Stimulated activated CD4-positive, alpha-beta T cell treated with anti-CD3 and anti-CD28 coated beads, Interleukin-1b, Interleukin-23, amount 100 ng/mL, for 4 hours (primary cell): Measurements from ENCODE around the gene MBOAT7.
A peak's percentile ranks its signal among the peaks of the same experiment; 100 is the strongest.
"Not testable (repeated sequence)": the region's sequence is repeated elsewhere in the genome, so short reads cannot be mapped to it uniquely, and the experiment has no call there.

Experiments
- DNase-seq, 2 donors: peaks; one replicate each; pipeline ENCODE4 v3.0.0-alpha.2; 2020; ENCODE audit warnings: low read depth in 2 of 2

The MBOAT7 gene

GRCh38 chr19:54189735-54190502, 539 bp upstream of the MBOAT7 start:
- peak; percentile 99 for DNase-seq

- peak; percentile 31 to 51 for DNase-seq
Observed at GRCh38 chr19:54188215-54188871, 1.0 kb downstream of the MBOAT7 start.

GRCh38 chr19:54186934-54187381, 2.4 kb downstream of the MBOAT7 start:
- no peak for DNase-seq

- DNase-seq, result no peak
Observed at GRCh38 chr19:54186351-54186750, 3.0 kb downstream of the MBOAT7 start.

GRCh38 chr19:54183431-54183830, 5.9 kb downstream of the MBOAT7 start:
- DNase-seq, result no peak

GRCh38 chr19:54181894-54182293, 7.5 kb downstream of the MBOAT7 start:
- DNase-seq, result not testable (repeated sequence)

GRCh38 chr19:54180691-54181091, 8.7 kb downstream of the MBOAT7 start:
- no peak for DNase-seq

- DNase-seq, result no peak
Observed at GRCh38 chr19:54179921-54180461, 9.4 kb downstream of the MBOAT7 start.

- no peak for DNase-seq
Observed at GRCh38 chr19:54179262-54179852, 10.0 kb downstream of the MBOAT7 start.

- no peak for DNase-seq
Observed at GRCh38 chr19:54178581-54179261, 10.7 kb downstream of the MBOAT7 start.

- no peak for DNase-seq
Observed at GRCh38 chr19:54173951-54174834, 15.2 kb downstream of the MBOAT7 start.

- DNase-seq, result no peak
Observed at GRCh38 chr19:54173359-54173699, 16.1 kb downstream of the MBOAT7 start.

- no peak for DNase-seq
Observed at GRCh38 chr19:54172471-54173358, 16.7 kb downstream of the MBOAT7 start, which contains the start of gene TMC4. Gene TMC4, minus strand, starts transcription at chr19:54173160. Its CDS starts 43 bp downstream, at chr19:54173117.

GRCh38 chr19:54171736-54172431, 17.5 kb downstream of the MBOAT7 start:
- not testable (repeated sequence) for DNase-seq

GRCh38 chr19:54169149-54169740, 20.1 kb downstream of the MBOAT7 start:
- DNase-seq, result no peak

- DNase-seq, result peak; percentile 92 to 95
Observed at GRCh38 chr19:54168174-54168917, 21.0 kb downstream of the MBOAT7 start.

- no peak for DNase-seq
Observed at GRCh38 chr19:54165222-54165621, 24.2 kb downstream of the MBOAT7 start.
